GM19468 (cell line): ENCODE data around the gene PRRG2.
"Not testable (repeated sequence)": the region's sequence is repeated elsewhere in the genome, so short reads cannot be mapped to it uniquely, and the experiment has no call there.

Source experiments
- ATAC-seq: cut with Tn5 transposase; IDR thresholded peaks from one replicate; pipeline ENCODE4 v1.9.1; 2021; ENCODE audit warnings: mild to moderate bottlenecking, moderate library complexity, moderate number of reproducible peaks; ENCODE audit not compliant: unreplicated experiment; ENCODE audit errors: extremely low read depth

The PRRG2 gene

DNA sequence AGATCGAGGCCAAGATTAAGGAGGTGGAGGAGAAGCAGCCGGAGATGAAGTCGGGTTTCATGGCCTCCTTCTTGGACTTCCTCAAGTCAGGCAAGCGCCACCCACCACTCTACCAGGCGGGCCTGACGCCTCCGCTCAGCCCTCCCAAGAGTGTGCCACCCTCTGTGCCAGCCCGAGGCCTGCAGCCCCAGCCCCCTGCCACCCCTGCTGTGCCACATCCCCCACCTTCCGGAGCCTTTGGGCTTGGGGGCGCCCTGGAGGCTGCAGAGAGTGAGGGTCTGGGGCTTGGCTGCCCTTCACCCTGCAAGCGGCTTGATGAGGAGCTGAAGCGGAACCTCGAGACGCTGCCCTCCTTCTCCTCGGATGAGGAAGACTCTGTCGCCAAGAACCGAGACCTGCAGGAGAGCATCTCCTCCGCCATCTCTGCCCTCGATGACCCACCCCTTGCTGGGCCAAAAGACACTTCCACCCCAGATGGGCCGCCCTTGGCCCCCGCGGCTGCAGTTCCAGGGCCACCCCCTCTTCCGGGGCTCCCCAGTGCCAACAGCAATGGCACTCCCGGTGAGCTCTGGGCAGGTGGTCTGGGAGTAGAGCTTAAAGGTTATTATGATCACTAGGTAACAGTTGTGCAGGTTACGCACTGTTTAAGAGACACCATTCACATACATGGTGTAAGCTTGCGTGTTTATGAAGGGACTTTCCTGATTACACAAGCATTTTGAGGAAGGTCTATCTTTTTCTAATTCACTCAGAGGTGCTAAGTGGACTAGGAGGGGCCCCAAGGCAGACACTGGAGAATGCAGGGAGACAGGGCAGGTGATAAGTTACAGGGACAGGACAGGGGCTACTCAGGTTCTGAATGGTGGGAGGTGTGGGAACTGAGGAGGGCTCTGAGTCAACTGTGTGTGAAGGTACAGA lies 18.5 kb downstream of the PRRG2 start:
- no peak for ATAC-seq

DNA sequence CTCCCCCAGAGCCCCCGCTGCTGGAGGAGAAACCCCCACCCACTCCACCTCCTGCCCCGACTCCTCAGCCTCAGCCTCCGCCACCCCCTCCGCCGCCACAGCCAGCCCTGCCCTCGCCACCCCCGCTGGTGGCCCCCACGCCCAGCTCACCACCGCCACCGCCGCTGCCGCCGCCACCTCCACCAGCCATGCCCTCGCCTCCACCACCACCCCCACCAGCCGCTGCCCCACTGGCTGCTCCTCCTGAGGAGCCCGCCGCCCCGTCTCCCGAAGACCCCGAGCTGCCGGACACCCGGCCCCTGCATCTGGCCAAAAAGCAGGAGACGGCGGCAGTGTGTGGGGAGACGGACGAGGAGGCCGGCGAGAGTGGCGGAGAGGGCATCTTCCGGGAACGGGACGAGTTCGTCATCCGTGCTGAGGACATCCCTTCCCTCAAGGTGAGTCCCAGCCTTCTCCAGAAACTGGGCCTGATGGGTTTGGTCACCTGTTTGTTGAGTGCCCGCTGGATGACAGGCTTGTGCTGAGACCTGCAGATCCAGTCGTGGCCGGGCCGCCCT lies 20.4 kb downstream of the PRRG2 start:
- no peak for ATAC-seq

DNA sequence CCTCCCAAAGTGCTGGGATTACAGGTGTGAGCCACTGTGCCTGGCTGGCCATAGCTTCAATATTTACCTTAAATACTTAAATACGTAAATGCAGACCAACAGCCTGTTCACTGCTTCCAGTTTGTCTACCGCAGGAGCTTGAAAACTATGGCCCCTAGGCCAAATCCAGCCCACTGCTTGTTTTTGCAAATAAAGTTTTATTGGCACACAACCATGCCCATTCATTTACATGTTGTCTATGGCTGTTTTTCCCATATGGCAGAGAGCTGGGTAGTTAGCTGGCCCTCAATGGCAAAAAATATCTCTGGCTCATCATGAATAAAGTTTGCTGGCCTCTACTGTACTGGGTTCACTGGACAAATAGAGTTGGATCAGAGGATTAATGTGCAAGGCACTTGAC lies 21.7 kb downstream of the PRRG2 start:
- no peak for ATAC-seq

DNA sequence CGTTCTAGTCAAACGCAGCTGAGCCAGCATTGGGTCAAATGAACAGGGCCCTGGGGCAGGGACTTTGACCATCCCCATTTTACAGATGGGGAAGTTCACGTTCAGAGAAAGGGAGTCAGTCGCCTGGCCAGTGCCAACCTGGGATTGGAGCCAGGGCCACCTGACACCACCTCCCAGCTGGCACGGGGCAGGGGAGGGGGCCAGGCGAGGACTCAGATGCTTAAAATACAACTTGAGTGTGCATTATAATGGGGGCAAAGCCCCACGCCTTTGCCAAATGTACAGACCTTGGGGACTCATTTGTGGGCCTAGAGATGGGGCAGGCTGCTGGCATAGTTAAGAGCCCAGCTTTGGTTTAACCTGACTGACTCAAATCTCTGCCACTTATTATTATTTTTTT lies 24.5 kb downstream of the PRRG2 start:
- ATAC-seq: no peak

DNA sequence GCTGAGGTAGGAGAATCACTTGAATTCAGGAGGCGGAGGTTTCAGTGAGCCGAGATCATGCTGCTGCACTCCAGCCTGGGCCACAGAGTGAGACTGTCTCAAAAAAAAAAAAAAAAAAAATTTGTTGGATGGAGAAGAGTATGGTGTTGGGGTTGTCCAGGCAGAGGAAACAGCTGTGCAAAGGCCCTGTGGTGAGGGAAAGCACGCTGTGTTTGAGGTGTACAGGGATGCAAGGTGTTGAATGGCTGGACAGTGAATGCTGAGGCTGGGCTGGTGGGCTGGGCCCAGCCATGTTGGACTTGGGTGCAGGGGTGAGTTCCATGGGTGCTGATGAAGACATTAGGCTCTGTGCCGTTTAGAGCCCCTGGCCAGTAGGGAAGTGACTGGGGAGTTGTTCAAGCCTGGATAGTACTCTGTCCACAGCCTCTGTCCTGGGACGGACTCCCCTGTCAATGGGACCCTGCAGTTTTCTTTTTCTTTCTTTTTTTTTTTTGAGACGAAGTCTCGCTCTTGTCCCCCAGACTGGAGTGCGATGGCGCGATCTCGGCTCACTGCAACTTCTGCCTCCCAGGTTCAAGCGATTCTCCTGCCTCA lies 28.5 kb downstream of the PRRG2 start:
- no peak for ATAC-seq

DNA sequence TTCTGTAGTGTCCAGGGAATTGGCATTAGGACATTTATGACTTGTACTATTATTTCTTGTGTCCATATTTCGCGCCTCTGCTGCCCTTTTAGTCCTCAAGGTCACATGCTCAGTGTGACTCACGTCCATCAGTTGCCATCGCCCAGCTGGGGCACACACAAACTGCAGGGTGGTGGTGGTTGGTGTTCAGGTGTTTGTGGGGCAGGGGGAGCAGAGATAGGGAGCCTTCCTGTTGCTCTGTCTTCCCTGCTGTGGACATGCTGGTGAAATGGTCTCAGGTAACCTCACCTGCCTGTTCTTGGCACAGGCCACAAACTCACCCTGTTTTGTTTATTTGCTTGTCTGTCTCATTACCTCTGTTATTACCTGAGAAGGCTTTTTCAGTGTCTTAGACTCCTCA lies 32.3 kb downstream of the PRRG2 start:
- ATAC-seq: no peak

DNA sequence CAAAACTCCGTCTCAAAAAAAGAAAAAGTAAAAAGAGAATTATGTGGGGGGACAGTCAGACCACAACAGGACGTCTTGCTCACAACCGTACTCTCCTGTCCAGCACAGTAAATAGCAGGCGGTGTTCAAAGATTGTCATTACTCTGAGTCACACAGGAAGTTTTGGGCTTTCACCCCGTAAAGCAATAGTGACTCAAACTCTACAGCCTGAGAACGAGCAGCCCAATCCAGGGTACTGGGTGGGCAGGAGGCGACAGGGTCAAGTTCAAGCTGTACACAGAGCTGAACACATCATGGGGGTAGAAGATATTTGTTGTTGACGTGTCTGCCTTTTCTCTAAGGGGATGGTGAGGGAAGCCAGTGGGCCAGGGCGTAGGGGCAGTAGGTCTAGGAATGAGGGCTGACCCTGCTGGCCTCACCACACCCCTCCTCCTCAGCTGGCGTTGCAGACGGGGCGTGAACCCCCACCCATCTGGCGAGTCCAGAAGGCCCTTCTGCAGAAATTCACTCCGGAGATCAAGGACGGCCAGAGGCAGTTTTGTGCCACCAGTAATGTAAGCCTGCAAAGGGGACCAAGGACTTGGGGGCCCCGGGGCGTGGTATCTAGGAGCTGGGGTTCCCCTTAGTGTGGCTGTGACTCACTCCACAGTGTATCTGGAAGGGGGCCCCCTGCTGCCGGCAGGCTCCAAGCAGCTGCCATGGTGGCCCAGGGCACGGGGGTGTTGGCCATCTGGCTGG lies 33.1 kb downstream of the PRRG2 start:
- no peak for ATAC-seq

DNA sequence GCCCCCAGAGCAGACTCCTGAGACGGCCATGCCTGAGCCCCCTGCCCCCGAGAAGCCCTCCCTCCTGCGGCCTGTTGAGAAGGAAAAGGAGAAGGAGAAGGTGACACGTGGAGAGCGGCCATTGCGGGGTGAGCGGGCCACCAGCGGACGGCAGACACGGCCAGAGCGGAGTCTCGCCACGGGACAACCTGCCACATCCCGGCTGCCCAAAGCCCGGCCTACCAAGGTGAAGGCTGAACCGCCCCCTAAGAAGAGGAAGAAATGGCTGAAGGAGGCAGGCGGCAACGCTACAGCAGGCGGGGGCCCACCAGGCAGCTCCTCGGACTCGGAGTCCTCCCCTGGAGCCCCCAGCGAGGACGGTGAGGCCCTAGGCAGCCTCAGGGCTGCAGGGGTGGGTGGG lies 34.7 kb downstream of the PRRG2 start:
- no peak for ATAC-seq

DNA sequence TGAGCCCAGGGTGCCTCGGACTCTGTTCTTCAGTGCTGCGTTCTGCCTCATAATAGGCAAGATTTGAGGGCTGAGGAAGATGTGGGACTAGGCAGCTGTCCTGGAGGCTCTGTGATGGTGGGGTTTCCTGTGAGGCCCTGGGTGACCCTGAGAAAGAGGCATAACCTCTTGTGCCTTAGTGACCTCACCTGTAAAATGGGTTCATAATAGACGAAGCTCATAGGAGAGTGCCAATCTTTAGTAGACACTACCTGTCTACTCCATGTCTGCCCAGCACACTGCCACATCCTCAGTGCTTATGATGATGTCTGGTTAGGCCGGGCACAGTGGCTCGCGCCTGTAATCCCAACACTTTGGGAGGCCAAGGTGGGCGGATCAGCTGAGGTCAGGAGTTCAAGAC lies 35.4 kb downstream of the PRRG2 start:
- ATAC-seq: no peak

DNA sequence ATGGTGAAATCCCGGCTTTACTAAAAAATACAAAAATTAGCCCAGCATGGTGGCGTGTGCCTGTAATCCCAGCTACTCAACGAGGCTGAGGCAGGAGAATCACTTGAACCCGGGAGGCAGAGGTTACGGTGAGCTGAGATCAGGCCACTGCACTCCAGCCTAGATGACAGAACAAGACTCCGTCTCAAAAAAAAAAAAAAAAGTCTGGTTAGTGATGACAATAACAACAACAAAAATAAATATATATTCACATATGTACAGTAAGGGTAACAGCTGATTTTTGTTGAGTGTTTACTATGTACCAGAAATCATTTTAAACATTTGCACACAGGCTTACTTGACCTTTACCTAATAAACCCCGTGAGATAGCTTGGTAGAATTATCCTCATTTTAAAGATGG lies 35.8 kb downstream of the PRRG2 start:
- ATAC-seq: no peak

DNA sequence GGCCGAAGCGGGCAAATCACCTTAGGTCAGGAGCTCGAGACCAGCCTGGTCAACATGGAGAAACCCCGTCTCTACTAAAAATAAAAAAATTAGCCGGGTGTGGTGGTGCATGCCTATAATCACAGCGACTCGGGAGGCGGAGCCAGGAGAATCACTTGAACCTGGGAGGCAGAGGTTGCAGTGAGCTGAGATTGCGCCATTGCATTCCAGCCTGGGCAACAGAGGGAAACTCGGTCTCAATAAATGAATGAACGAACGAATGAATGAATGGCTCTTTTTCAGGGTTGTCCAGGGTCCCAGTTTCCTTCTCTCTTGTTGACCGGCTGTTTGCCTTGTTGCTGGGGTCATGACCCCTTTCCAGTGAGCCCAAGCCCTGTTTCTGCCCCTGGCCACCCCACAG lies 36.7 kb downstream of the PRRG2 start:
- not testable (repeated sequence) for ATAC-seq

DNA sequence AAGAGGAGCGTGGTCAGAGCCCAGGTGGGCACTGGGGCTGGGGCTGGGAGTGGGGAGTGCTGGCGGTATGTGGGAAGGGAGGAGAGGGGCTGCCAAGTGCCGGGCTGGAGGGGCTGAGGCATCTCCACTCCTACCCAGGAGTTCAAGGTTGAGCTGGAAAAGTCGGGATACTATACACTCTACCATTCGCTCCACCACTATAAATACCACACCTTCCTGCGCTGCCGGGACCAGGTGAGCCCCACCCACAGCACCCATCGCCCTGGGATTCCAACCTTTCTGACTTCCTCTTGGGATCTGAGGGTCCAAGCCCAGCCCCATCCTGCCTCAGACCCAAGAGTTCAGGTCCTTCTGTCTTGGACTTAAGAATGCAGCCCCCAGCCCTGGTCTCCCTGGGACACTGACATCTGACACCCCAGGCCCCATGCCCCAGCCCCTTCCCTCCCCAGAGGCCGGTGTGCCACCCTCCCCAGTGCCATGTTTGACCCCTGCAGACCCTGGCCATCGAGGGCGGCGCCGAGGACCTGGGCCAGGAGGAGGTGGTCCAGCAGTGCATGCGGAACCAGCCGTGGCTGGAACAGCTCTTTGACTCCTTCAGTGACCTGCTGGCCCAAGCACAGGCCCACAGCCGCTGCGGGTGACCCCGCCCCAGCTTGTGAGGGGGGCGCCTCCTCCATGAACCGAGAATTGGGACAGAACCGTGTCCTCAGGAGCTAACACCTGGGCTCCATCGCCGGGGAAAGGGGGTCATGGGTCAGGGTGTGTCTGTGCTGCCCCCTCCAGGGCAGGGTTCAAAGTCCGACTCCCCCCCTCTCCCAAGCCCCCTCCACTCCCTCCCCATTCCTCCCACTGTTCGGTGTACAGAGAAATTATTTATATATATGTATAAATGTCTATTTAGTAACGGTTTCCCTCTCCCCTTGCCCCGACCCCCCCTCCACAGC lies 44.1 kb downstream of the PRRG2 start:
- ATAC-seq: no peak

DNA sequence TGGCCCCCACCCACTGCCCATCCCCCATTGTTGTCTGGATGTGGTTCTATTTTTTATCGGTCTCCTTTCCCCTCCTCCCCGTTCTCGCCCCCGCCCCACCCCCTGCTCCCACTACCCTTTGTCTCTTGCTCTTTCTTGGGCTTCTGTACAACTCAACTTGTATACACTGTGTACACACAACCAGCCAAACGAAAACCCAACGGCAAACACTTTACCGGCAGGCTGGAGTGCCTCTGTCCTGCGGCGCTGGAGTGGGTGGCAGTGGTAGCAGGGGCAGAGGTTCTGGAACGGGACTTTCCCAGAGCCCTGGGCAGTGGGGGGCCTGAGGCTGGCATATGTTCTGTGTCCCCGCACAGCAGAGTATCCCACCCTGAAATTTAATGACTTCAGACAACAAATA lies 45.1 kb downstream of the PRRG2 start:
- ATAC-seq: no peak

DNA sequence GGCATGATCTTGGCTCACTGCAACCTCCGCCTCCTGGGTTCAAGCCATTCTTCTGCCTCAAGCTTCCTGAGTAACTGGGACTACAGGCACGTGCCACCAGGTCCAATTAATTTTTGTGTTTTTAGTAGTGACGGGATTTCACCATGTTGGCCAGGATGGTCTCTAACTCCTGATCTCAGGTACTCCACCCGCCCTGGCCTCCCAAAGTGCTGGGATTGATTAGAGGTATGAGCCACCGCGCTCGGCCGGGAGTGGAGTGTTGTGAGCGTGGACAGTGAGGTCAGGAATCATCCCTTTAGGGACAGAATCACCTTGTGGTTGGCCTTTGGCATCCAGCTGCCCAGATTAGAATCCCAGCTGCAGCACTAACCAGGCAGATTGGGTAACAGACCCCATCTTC lies 48.5 kb downstream of the PRRG2 start:
- no peak for ATAC-seq

DNA sequence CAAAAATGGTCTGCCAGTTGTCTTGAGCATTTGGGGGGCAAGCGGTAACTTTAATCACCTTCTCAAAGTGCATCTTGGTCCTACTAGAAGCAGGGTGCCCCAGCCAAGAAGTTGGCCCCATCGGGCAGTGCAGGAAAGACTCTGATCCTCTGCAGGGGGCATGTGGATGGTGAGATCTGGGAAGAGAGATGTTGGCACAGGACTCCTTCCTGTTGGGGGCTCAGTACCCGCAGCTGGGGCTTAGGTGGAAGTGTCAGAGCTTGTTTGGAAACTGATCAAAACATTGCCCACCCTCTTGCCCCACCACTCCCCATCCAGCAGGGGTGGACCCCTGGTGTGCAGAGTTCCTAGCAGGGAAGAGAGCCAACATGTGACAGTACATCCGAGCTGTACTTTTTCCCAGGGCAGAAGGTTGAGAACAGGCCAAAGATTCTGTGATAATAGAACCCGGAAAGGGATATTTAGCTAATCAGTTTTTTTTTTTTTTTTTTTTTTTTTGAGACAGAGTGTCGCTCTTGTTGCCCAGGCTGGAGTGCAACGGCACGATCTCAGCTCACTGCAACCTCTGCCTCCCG lies 50.0 kb downstream of the PRRG2 start:
- no peak for ATAC-seq

DNA sequence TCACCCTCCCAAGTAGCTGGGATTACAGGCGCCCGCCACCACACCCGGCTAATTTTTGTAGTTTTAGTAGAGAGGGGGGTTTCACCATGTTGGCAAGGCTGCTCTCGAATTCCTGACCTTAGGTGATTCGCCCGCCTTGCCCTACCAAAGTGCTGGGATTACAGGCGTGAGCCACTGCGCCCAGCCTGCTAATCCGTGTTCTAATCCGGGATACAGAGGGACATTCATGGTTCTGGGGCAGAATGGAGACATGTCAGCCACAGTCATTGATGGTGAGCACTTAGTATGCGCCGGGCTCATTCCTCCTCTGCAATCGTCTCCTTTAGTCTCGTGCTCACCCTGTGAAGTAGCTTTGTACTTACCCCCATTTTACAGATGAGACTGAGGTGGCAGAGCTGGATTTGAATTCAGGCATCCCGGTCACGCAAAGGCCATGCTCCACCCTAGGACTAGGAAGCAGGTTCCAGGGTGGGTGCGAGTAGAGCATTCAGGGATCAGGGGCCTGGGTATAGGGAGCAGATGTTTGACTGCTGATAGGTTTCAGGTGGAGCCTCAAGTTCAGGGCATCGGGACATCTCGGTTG lies 50.6 kb downstream of the PRRG2 start:
- ATAC-seq: no peak

DNA sequence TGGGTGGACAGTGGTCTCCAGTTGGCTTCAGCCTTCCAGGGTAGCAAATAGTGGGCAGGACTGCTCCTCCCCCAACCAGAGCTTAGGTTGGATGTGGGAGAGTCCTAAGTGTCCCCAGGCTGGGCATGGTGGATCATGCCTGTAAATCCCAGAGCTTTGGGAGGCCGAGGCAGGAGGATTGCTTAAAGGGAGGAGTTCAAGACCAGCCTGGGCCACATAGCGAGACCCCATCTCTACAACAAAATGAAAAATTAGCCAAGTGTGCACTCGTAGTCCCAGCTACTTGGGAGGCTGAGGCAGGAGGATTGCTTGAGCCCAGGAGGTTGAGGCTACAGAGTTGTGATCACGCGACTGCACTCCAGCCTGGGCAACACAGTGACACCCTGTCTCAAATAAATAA lies 51.5 kb downstream of the PRRG2 start:
- no peak for ATAC-seq

DNA sequence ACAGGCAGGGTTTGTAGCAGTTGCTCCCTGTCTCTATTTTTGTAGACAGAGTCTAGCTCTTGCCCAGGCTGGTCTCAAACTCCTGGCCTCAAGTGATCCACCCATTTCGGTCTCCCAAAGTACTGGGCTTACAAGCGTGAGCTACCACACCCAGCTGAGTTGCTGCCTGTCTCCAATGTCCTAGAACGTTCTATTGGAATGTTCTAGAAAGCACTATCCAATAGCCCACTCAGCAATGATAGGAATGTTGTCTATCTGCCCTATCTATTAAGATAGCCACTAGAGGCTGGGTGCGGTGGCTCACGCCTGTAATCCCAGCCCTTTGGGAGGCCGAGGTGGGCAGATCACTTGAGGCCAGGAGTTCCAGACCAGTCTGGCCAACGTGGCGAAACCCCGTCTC lies 52.2 kb downstream of the PRRG2 start:
- ATAC-seq: not testable (repeated sequence)
